ENCODE data around the gene CHRNA4. TPM values are rescaled to one million over a fixed set of nuclear protein-coding genes. Genes with fewer than 3 reads are reported as not detected.
A peak's percentile ranks its signal among the peaks of the same experiment; 100 is the strongest.

CHRNA4 gene
- total and polyA plus RNA-seq, 2 of the 4 experiments (the other 2 are of a cell fraction), result not detected

DNA sequence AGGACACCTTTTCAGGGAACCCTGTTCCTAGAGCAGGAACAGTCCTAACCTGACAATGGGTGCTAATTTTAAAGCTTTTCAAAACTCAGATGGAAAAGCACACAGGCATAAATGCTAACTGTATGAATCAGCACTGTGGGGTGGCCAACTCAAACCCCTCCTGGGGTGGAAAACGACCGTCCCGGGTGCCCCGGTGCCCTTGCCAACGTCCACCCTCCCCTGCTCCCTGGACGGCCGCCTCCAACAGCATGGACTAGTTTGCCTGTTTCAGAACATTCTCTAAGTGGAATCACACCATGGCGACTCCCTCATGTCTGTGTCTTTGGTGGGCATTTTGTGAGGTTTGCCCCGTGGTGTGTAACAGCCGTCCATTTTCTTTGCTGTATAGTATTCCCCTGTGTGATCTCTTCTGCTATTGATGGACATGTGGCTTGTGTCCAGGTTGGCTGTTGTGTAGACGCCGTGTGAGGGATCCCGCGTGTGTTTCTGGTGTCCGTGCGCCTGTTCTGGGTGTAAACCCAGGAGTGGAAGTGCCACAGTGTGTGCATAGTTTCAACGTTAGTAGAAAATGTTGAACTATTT is 62.3 kb downstream of the CHRNA4 start:
- H2BK20ac ChIP-seq (ENCODE audit: low read depth, low read length), result no peak overlapping the region
- no peaks in the 10 kb centered on the region for H3K36me3 ChIP-seq (ENCODE audit: control insufficient read depth, insufficient read depth, low read length)
- dilution Hi-C loops (cut with HindIII; ENCODE audit: low sequenced_read_pairs, unreplicated experiment) (no loop called here), in situ Hi-C loops (cut with MboI; ENCODE audit: low sequenced_read_pairs) (no loop called here), intact Hi-C loops (cut with micrococcal nuclease) (no loop called here)
- peak overlapping the region; percentile 21 for H2AFZ ChIP-seq (replicated peaks; ENCODE audit: low read length, poor library complexity)
- H4K20me1 ChIP-seq (ENCODE audit: insufficient read depth, low read length), result no peaks in the 10 kb centered on the region; the same call in none of the 2 replicates
- no peak for ATAC-seq (ENCODE audit: low read depth)
- peaks cover 42% of the 10 kb centered on the region for H3K27me3 ChIP-seq (ENCODE audit: control insufficient read depth, insufficient read depth, low read length)
- ChIA-PET CTCF (no interaction called here), POLR2A (ENCODE audit: unreplicated experiment) (no interaction called here)
- H3K56ac ChIP-seq (ENCODE audit: extremely low read depth, insufficient read depth, low read length), result no peak overlapping the region
- H4K8ac ChIP-seq (ENCODE audit: low read depth in 2 of 2, low read length in 2 of 2), result no peak overlapping the region
- H2BK120ac ChIP-seq (ENCODE audit: low read depth, low read length), result no peak overlapping the region
- H3K27ac ChIP-seq (ENCODE audit: insufficient read depth, low read length), result no peak overlapping the region
- H2AK9ac ChIP-seq (replicated peaks; ENCODE audit: low read depth, low read length, poor library complexity), result no peak overlapping the region
- no peaks in the 10 kb centered on the region for H3K9me1 ChIP-seq (ENCODE audit: insufficient read depth, low read length)
- H2BK5ac ChIP-seq (ENCODE audit: low read depth, low read length, poor library complexity, severe bottlenecking), result no peak overlapping the region
- H3K79me1 ChIP-seq (ENCODE audit: low read depth in 1 of 2, low read length in 2 of 2), result no peaks in the 10 kb centered on the region
- peaks cover 2% of the 10 kb centered on the region; the same call in 1 of the 2 replicates for H3K9me3 ChIP-seq (ENCODE audit: control insufficient read depth, insufficient read depth, low read length)
- TF ChIP-seq POLR2A (IDR thresholded peaks at IDR 0.05; ENCODE audit: low read depth, low read length) (no peak), BHLHE40 (IDR thresholded peaks at IDR 0.05; ENCODE audit: low read depth, low read length) (no peak), NFE2L2 (IDR thresholded peaks at IDR 0.05; ENCODE audit: low read depth, low read length) (no peak), CEBPB (IDR thresholded peaks at IDR 0.05; ENCODE audit: low read depth, low read length) (no peak), MXI1 (IDR thresholded peaks at IDR 0.05; ENCODE audit: borderline replicate concordance, low read depth, low read length) (no peak), MAFK (IDR thresholded peaks at IDR 0.05; ENCODE audit: low read depth, low read length) (no peak), SMC3 (IDR thresholded peaks at IDR 0.05; ENCODE audit: low read depth, low read length) (no peak), RFX5 (IDR thresholded peaks at IDR 0.05; ENCODE audit: low read depth, low read length) (no peak), FOS (IDR thresholded peaks at IDR 0.05; ENCODE audit: low read depth, low read length) (no peak), RAD21 (IDR thresholded peaks at IDR 0.05; ENCODE audit: low read length) (no peak), MAZ (IDR thresholded peaks at IDR 0.05; ENCODE audit: borderline replicate concordance, low read depth, low read length) (no peak), RCOR1 (IDR thresholded peaks at IDR 0.05; ENCODE audit: insufficient replicate concordance, low read length) (no peak), CHD1 (IDR thresholded peaks at IDR 0.05; ENCODE audit: low read depth, low read length) (no peak)
- TF ChIP-seq, protein P1, sequence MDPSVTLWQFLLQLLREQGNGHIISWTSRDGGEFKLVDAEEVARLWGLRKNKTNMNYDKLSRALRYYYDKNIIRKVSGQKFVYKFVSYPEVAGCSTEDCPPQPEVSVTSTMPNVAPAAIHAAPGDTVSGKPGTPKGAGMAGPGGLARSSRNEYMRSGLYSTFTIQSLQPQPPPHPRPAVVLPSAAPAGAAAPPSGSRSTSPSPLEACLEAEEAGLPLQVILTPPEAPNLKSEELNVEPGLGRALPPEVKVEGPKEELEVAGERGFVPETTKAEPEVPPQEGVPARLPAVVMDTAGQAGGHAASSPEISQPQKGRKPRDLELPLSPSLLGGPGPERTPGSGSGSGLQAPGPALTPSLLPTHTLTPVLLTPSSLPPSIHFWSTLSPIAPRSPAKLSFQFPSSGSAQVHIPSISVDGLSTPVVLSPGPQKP (IDR thresholded peaks at IDR 0.05; ENCODE audit: borderline replicate concordance, low read depth, low read length), result no peak
- TF ChIP-seq, protein P2, sequence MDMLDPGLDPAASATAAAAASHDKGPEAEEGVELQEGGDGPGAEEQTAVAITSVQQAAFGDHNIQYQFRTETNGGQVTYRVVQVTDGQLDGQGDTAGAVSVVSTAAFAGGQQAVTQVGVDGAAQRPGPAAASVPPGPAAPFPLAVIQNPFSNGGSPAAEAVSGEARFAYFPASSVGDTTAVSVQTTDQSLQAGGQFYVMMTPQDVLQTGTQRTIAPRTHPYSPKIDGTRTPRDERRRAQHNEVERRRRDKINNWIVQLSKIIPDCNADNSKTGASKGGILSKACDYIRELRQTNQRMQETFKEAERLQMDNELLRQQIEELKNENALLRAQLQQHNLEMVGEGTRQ (IDR thresholded peaks at IDR 0.05; ENCODE audit: low read depth, low read length), result no peak
- TF ChIP-seq, protein P3, sequence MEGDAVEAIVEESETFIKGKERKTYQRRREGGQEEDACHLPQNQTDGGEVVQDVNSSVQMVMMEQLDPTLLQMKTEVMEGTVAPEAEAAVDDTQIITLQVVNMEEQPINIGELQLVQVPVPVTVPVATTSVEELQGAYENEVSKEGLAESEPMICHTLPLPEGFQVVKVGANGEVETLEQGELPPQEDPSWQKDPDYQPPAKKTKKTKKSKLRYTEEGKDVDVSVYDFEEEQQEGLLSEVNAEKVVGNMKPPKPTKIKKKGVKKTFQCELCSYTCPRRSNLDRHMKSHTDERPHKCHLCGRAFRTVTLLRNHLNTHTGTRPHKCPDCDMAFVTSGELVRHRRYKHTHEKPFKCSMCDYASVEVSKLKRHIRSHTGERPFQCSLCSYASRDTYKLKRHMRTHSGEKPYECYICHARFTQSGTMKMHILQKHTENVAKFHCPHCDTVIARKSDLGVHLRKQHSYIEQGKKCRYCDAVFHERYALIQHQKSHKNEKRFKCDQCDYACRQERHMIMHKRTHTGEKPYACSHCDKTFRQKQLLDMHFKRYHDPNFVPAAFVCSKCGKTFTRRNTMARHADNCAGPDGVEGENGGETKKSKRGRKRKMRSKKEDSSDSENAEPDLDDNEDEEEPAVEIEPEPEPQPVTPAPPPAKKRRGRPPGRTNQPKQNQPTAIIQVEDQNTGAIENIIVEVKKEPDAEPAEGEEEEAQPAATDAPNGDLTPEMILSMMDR (conservative IDR thresholded peaks at IDR 0.05; ENCODE audit: low read depth, low read length), result no peak
- no peak overlapping the region for H3K4me3 ChIP-seq (ENCODE audit: insufficient read depth, low read depth, low read length)
- H4K91ac ChIP-seq (ENCODE audit: insufficient read depth, low read depth, low read length), result no peak overlapping the region
- H3K9ac ChIP-seq (ENCODE audit: low read depth, low read length), result no peak overlapping the region
- no peak overlapping the region for H2AK5ac ChIP-seq (ENCODE audit: low read depth, low read length)
- H3K4me2 ChIP-seq (ENCODE audit: low read depth, low read length), result no peak overlapping the region
- no TSS peak for BruUV-seq (replicated peaks)
- H3K4ac ChIP-seq (ENCODE audit: low read depth, low read length), result no peak overlapping the region
- no peak overlapping the region for H4K5ac ChIP-seq (ENCODE audit: low read depth, low read length)
- WGBS, 2 experiments (ENCODE audit: extremely low coverage in 2 of 2, insufficient read length in 1 of 2), result 94% methylated on average over 8 of the region's 17 CpGs; no CpG with 5 or more reads in 1 of the 2 experiments
- no peak for DNase-seq
- H3K23ac ChIP-seq (ENCODE audit: low read depth, low read length), result no peak overlapping the region
- H3K18ac ChIP-seq (ENCODE audit: low read depth, low read length), result no peak overlapping the region
- H3K4me1 ChIP-seq (ENCODE audit: control insufficient read depth, insufficient read depth, low read length), result no peaks in the 10 kb centered on the region
- no peak overlapping the region for H2BK15ac ChIP-seq (ENCODE audit: low read depth, low read length)
- no peak overlapping the region for H3K14ac ChIP-seq (replicated peaks; ENCODE audit: low read depth, low read length)
